ENCODE data around the gene AVEN. TPM values are rescaled to one million over a fixed set of nuclear protein-coding genes. Genes with fewer than 3 reads are reported as not detected.

AVEN gene
- total and polyA plus RNA-seq, 2 experiments from 2014 or later, result 18.2 to 27.0 TPM

- H3F3A ChIP-seq (ENCODE audit: insufficient read depth), result no peaks in the 10 kb centered on the region
- 24 to 33% methylated on average over 1 of the region's 1 CpG for WGBS, 2 experiments (ENCODE audit: low coverage in 1 of 2, low lambda C conversion rate in 2 of 2, missing lambda C conversion rate in 2 of 2)
Observed at GRCh38 chr15:33837294-33837693, 201.7 kb downstream of the AVEN start.

DNA sequence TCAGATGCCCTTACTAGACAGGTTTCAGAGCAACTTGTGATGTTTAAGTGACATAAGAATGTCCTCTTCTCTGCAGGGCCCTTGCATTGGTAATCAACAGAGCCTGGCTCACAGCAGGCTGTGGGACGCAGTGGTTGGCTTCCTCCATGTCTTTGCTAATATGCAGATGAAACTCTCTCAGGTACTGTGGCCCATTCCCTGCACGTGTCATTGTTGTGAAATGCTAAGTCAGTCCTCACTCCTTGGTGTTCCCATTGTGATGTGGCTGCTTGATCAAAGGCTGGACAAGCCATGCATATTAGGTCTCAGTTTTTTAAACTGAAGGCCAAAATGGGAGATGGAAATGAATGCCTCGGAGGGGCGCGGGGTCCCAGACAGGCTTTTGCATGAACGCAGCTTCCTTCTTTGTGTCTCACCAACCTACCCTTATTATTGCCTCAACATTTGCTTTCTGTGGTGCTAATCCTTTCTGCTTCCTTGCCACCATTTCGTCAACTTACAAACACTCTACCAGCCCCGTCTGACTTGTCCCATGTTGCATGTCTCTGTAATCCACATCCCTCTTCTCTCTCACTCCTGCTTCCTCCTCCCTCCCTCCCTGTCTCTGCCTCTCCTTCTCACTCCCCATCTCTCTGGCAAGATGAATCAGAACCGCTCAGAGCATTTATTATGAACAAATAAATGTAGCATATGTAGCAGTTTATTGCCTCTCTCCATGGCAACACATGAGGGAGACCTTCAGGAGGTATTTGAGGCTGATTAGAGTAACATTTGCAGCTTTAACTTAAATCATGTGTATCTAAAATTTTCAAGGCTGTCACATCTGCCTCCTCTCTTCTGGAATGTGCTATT, 203.9 kb downstream of the AVEN start:
- H3K9me2 ChIP-seq (ENCODE audit: insufficient read depth), result no peaks in the 10 kb centered on the region
- H3K4me1 ChIP-seq (ENCODE audit: insufficient read depth), result no peaks in the 10 kb centered on the region
- TF ChIP-seq EZH2 (IDR thresholded peaks at IDR 0.05; ENCODE audit: insufficient read depth, poor library complexity, severe bottlenecking), result no peak
- no peak for TF ChIP-seq EZH2phosphoT487 (IDR thresholded peaks at IDR 0.05; ENCODE audit: insufficient read depth, low read depth)
- H4K20me1 ChIP-seq (ENCODE audit: insufficient read depth), result no peaks in the 10 kb centered on the region
- H3K79me2 ChIP-seq (ENCODE audit: insufficient read depth), result no peaks in the 10 kb centered on the region
- DNase-seq, result peak; percentile 9
- no peaks in the 10 kb centered on the region for H3F3A ChIP-seq (ENCODE audit: insufficient read depth)
- H3K4me2 ChIP-seq (ENCODE audit: unreplicated experiment), result no peak overlapping the region
- H3K9ac ChIP-seq, result no peak overlapping the region
- in situ Hi-C loops (cut with MboI), result no loop called here
- H3K27ac ChIP-seq, result no peak overlapping the region
- no peaks in the 10 kb centered on the region for H3K36me3 ChIP-seq (ENCODE audit: low read depth)
- no peaks in the 10 kb centered on the region for H3K9me3 ChIP-seq (ENCODE audit: low read depth)
- WGBS, 2 experiments (ENCODE audit: low coverage in 1 of 2, low lambda C conversion rate in 2 of 2, missing lambda C conversion rate in 2 of 2), result 12% methylated on average over 9 of the region's 9 CpGs
- no peak overlapping the region for H3K4me3 ChIP-seq
- peaks cover 10% of the 10 kb centered on the region for H3K27me3 ChIP-seq (replicated peaks; ENCODE audit: insufficient read depth)
- H2AFZ ChIP-seq, result no peak overlapping the region

More at GRCh38 chr15:33837294-33837693, 201.7 kb downstream of the AVEN start:
- Histone ChIP-seq H3K4me3 (no peak overlapping the region), H4K20me1 (ENCODE audit: insufficient read depth) (no peaks in the 10 kb centered on the region), H3K4me2 (ENCODE audit: unreplicated experiment) (no peak overlapping the region), H3K27me3 (replicated peaks; ENCODE audit: insufficient read depth) (0 out of 2 replicates have a peak, but pooled peaks cover 8% of the 10 kb centered on the region), H3K4me1 (ENCODE audit: insufficient read depth) (no peaks in the 10 kb centered on the region), H3K9me3 (ENCODE audit: low read depth) (no peaks in the 10 kb centered on the region), H3K27ac (no peak overlapping the region), H3K9ac (no peak overlapping the region), H3K79me2 (ENCODE audit: insufficient read depth) (no peaks in the 10 kb centered on the region), H3K9me2 (ENCODE audit: insufficient read depth) (no peaks in the 10 kb centered on the region), H3K36me3 (ENCODE audit: low read depth) (no peaks in the 10 kb centered on the region), H2AFZ (no peak overlapping the region)
- no peak for TF ChIP-seq EZH2phosphoT487 (IDR thresholded peaks at IDR 0.05; ENCODE audit: insufficient read depth, low read depth)
- no peak for TF ChIP-seq EZH2 (IDR thresholded peaks at IDR 0.05; ENCODE audit: insufficient read depth, poor library complexity, severe bottlenecking)
- DNase-seq, result no peak
- in situ Hi-C loops (cut with MboI), result no loop called here

DNA sequence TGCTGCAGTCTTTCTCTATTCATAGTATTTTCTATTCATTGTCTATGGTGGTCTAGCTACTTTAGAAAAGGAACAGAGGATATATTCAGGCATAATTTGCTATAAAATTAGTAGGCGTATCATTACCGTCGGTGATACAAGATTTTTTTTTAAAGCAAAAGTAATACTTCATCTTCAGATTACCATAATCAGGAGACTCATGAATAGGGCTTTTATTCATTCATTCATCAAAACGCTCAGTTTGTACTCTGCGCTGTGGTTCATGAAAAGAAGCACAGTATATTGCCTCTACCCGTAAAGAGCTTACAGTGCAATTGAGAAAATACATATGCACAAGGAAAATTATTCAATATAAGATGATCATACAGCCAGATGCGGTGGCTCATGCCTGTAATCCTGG, 207.4 kb downstream of the AVEN start:
- Histone ChIP-seq H3K27me3 (replicated peaks; ENCODE audit: insufficient read depth) (peaks cover 13% of the 10 kb centered on the region), H3F3A (ENCODE audit: insufficient read depth) (no peaks in the 10 kb centered on the region), H3K36me3 (ENCODE audit: low read depth) (no peaks in the 10 kb centered on the region), H4K20me1 (ENCODE audit: insufficient read depth) (no peaks in the 10 kb centered on the region), H3K9me3 (ENCODE audit: low read depth) (no peaks in the 10 kb centered on the region), H3K9ac (no peak overlapping the region), H2AFZ (no peak overlapping the region), H3K79me2 (ENCODE audit: insufficient read depth) (no peaks in the 10 kb centered on the region), H3K27ac (no peak overlapping the region), H3K4me2 (ENCODE audit: unreplicated experiment) (no peak overlapping the region), H3K4me3 (no peak overlapping the region), H3K4me1 (ENCODE audit: insufficient read depth) (no peaks in the 10 kb centered on the region), H3K9me2 (ENCODE audit: insufficient read depth) (no peaks in the 10 kb centered on the region)
- no peak for DNase-seq
- TF ChIP-seq EZH2phosphoT487 (IDR thresholded peaks at IDR 0.05; ENCODE audit: insufficient read depth, low read depth) (no peak), EZH2 (IDR thresholded peaks at IDR 0.05; ENCODE audit: insufficient read depth, poor library complexity, severe bottlenecking) (no peak)
- in situ Hi-C loops (cut with MboI), result no loop called here
- WGBS, 2 experiments (ENCODE audit: low coverage in 1 of 2, low lambda C conversion rate in 2 of 2, missing lambda C conversion rate in 2 of 2), result 82 to 87% methylated on average over 7 of the region's 7 CpGs

GRCh38 chr15:33830351-33830750, 208.7 kb downstream of the AVEN start:
- 54 to 60% methylated on average over 4 of the region's 4 CpGs for WGBS, 2 experiments (ENCODE audit: low coverage in 1 of 2, low lambda C conversion rate in 2 of 2, missing lambda C conversion rate in 2 of 2)

More at GRCh38 chr15:33830351-33830750, 208.7 kb downstream of the AVEN start:
- Histone ChIP-seq H4K20me1 (ENCODE audit: insufficient read depth) (no peaks in the 10 kb centered on the region), H3K4me3 (no peak overlapping the region), H3K79me2 (ENCODE audit: insufficient read depth) (no peaks in the 10 kb centered on the region), H3K4me1 (ENCODE audit: insufficient read depth) (no peaks in the 10 kb centered on the region), H3K4me2 (ENCODE audit: unreplicated experiment) (no peak overlapping the region), H3K27ac (no peak overlapping the region), H3K9me3 (ENCODE audit: low read depth) (no peaks in the 10 kb centered on the region), H3K9ac (no peak overlapping the region), H3F3A (ENCODE audit: insufficient read depth) (no peaks in the 10 kb centered on the region), H2AFZ (no peak overlapping the region), H3K36me3 (ENCODE audit: low read depth) (no peaks in the 10 kb centered on the region), H3K9me2 (ENCODE audit: insufficient read depth) (no peaks in the 10 kb centered on the region), H3K27me3 (replicated peaks; ENCODE audit: insufficient read depth) (peaks cover 13% of the 10 kb centered on the region)
- no peak for DNase-seq
- in situ Hi-C loops (cut with MboI), result no loop called here
- no peak for TF ChIP-seq EZH2 (IDR thresholded peaks at IDR 0.05; ENCODE audit: insufficient read depth, poor library complexity, severe bottlenecking)
- TF ChIP-seq EZH2phosphoT487 (IDR thresholded peaks at IDR 0.05; ENCODE audit: insufficient read depth, low read depth), result no peak

Data from GM23248 (cell line).